ENCODE data around the gene RDH5. TPM values are rescaled to one million over a fixed set of nuclear protein-coding genes. Genes with fewer than 3 reads are reported as not detected.

Gene RDH5
- total RNA-seq, 4 donors from 2014 or later: 13.8 to 23.0 (median 17.2) TPM

GRCh38 chr12:55746174-55746912 is 26.1 kb downstream of the RDH5 start:
- DNase-seq (ENCODE audit: extremely low spot score): no peak
- TF ChIP-seq EP300 (IDR thresholded peaks at IDR 0.05) (no peak), POLR2A (IDR thresholded peaks at IDR 0.05; ENCODE audit: low read depth) (no peak), POLR2AphosphoS5 (IDR thresholded peaks at IDR 0.05) (no peak), CTCF (IDR thresholded peaks at IDR 0.05) (no peak)
- peak overlapping the region in 3 of 4 donors; percentile 38 to 75 (median 50) for H3K27ac ChIP-seq (replicated peaks in 1 of 4)

GRCh38 chr12:55746913-55747231 is 26.7 kb downstream of the RDH5 start:
- no peak for DNase-seq (ENCODE audit: extremely low spot score)
- no peaks in the 10 kb centered on the region for H3K9me3 ChIP-seq
- peaks cover under 1 to 26% (median 15%) of the 10 kb centered on the region in 4 donors for H3K36me3 ChIP-seq
- H3K27me3 ChIP-seq: no peaks in the 10 kb centered on the region
- no peak overlapping the region for H3K4me3 ChIP-seq
- H3K27ac ChIP-seq (replicated peaks in 1 of 4): no peak overlapping the region
- intact Hi-C loops (cut with DNase I): loop anchor here (5.0 to 10.0 kb wide), 2 partner anchors 50 to 288 kb away; no protein-coding TSS in a partner anchor
- TF ChIP-seq POLR2A (IDR thresholded peaks at IDR 0.05; ENCODE audit: low read depth) (no peak), CTCF (IDR thresholded peaks at IDR 0.05) (no peak), EP300 (IDR thresholded peaks at IDR 0.05) (no peak), POLR2AphosphoS5 (IDR thresholded peaks at IDR 0.05) (no peak)
- H3K4me1 ChIP-seq: peaks cover 23 to 49% (median 39%) of the 10 kb centered on the region in 4 donors

More at GRCh38 chr12:55746174-55746912, 26.1 kb downstream of the RDH5 start:
- Histone ChIP-seq H3K4me3 (peak overlapping the region in 2 of 4 donors; percentile 8 to 18), H3K27me3 (no peaks in the 10 kb centered on the region), H3K4me1 (peaks cover 23 to 50% (median 40%) of the 10 kb centered on the region in 4 donors), H3K36me3 (peaks cover 0 to 21% (median 9%) of the 10 kb centered on the region in 4 donors), H3K9me3 (no peaks in the 10 kb centered on the region)
- intact Hi-C loops (cut with DNase I): loop anchor here (5.0 to 10.0 kb wide), 2 partner anchors 51 to 288 kb away; no protein-coding TSS in a partner anchor
- 51% methylated on average over 3 of the region's 3 CpGs for WGBS

- peaks cover 19 to 39% (median 30%) of the 10 kb centered on the region in 4 donors for H3K4me1 ChIP-seq
- peaks cover 7 to 42% (median 30%) of the 10 kb centered on the region in 4 donors for H3K36me3 ChIP-seq
- TF ChIP-seq POLR2AphosphoS5 (IDR thresholded peaks at IDR 0.05) (no peak), EP300 (IDR thresholded peaks at IDR 0.05) (no peak), CTCF (IDR thresholded peaks at IDR 0.05) (no peak), POLR2A (IDR thresholded peaks at IDR 0.05; ENCODE audit: low read depth) (no peak)
- no peak for DNase-seq (ENCODE audit: extremely low spot score)
- H3K4me3 ChIP-seq: no peak overlapping the region
- no peak overlapping the region for H3K27ac ChIP-seq (replicated peaks in 1 of 4)
- H3K27me3 ChIP-seq: no peaks in the 10 kb centered on the region
- WGBS: 90% methylated on average over 7 of the region's 18 CpGs
- H3K9me3 ChIP-seq: no peaks in the 10 kb centered on the region
- intact Hi-C loops (cut with DNase I): loop anchor here (5.0 to 10.0 kb wide), 2 partner anchors 49 to 286 kb away; no protein-coding TSS in a partner anchor
These were observed 28.2 kb downstream of the RDH5 start for GRCh38 chr12:55748230-55748993.

- no peak overlapping the region for H3K4me3 ChIP-seq
- H3K27ac ChIP-seq (replicated peaks in 1 of 4): no peak overlapping the region
- TF ChIP-seq EP300 (IDR thresholded peaks at IDR 0.05) (no peak), POLR2AphosphoS5 (IDR thresholded peaks at IDR 0.05) (no peak), POLR2A (IDR thresholded peaks at IDR 0.05; ENCODE audit: low read depth) (no peak), CTCF (IDR thresholded peaks at IDR 0.05) (no peak)
- intact Hi-C loops (cut with DNase I): no loop called here
- no peak for DNase-seq (ENCODE audit: extremely low spot score)
- H3K9me3 ChIP-seq: no peaks in the 10 kb centered on the region
- peaks cover 42 to 100% (median 94%) of the 10 kb centered on the region in 4 donors for H3K36me3 ChIP-seq
- WGBS: 62% methylated on average over 2 of the region's 2 CpGs
- H3K4me1 ChIP-seq: no peaks in the 10 kb centered on the region
- H3K27me3 ChIP-seq: no peaks in the 10 kb centered on the region
These were observed 35.1 kb downstream of the RDH5 start for GRCh38 chr12:55755246-55755645.
